ENCODE results near the gene DPP6.

DNA sequence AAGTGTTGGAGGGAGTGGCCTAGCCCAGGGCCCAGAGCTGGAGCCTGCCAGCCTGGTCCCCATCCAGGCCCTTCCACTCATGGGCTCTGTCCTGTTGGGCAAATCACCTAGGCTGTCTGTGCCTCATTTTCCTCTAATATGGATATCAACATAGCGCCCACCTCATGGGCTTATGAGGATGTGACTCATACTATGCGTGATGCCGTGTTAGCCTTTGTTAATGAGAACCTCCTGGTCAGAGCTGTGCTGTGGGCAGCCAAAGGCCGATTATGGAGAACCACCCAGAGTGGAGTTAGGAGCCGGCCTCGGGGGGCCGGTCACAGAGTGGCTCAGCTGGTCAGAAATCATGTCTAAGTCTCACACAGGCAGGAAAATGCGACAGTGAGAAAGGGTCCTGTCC, 644.4 kb downstream of the DPP6 start:
- no peak for TF ChIP-seq RORB (CRISPR knock-in tag; IDR thresholded peaks at IDR 0.05)
- TF ChIP-seq, protein P1, sequence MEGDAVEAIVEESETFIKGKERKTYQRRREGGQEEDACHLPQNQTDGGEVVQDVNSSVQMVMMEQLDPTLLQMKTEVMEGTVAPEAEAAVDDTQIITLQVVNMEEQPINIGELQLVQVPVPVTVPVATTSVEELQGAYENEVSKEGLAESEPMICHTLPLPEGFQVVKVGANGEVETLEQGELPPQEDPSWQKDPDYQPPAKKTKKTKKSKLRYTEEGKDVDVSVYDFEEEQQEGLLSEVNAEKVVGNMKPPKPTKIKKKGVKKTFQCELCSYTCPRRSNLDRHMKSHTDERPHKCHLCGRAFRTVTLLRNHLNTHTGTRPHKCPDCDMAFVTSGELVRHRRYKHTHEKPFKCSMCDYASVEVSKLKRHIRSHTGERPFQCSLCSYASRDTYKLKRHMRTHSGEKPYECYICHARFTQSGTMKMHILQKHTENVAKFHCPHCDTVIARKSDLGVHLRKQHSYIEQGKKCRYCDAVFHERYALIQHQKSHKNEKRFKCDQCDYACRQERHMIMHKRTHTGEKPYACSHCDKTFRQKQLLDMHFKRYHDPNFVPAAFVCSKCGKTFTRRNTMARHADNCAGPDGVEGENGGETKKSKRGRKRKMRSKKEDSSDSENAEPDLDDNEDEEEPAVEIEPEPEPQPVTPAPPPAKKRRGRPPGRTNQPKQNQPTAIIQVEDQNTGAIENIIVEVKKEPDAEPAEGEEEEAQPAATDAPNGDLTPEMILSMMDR (IDR thresholded peaks at IDR 0.05) = no peak
